IPS-18c (cell line): ENCODE measurements around the gene CDH4.

Experiments
- H3K4me3 ChIP-seq: 2 replicates; pipeline ENCODE4 v1.7.0; 2013; ENCODE audit warnings: low read depth, mild to moderate bottlenecking, low read length, moderate library complexity; ENCODE audit not compliant: insufficient read depth
- H3K9me3 ChIP-seq: one replicate; pipeline ENCODE4 v1.6.1; 2013; ENCODE audit warnings: mild to moderate bottlenecking, low read length, moderate library complexity; ENCODE audit not compliant: control insufficient read depth, insufficient read depth

CDH4 gene

GRCh38 chr20:61521687-61522420, 269.8 kb downstream of the CDH4 start:
- H3K9me3 ChIP-seq, result no peaks in the 10 kb centered on the region
- no peak overlapping the region for H3K4me3 ChIP-seq

DNA sequence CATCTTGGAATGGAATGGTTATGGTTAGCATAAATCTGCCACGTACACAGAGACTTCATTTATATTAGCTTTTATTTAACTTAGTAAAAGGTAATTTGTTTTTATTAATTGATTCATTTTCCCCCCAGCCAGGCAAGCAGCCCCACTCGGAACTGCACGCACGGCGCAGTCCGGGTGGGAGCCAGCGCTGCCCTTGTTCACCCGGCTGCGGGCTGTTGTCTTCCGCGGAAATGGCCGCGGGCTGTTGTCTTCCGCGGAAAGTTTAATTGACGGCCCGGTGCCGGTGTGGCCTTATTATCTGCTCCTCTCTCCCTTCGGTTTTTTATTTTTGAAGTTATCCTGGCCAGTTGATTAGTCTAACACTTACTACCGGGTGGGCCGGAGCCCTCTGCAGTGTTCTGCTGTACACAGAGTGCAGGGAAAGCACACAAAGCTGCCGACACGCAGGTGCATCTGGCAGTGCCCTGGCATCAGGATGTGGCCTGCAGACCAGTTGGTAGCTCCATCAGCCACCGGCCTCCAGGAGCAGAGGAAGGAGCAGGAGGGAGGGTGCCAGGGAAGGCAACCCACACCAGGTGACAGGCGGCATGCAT, 270.5 kb downstream of the CDH4 start:
- H3K4me3 ChIP-seq, result no peak overlapping the region
- H3K9me3 ChIP-seq, result no peaks in the 10 kb centered on the region

GRCh38 chr20:61523145-61523544, 271.1 kb downstream of the CDH4 start:
- Histone ChIP-seq H3K9me3 (no peaks in the 10 kb centered on the region), H3K4me3 (no peak overlapping the region)

DNA sequence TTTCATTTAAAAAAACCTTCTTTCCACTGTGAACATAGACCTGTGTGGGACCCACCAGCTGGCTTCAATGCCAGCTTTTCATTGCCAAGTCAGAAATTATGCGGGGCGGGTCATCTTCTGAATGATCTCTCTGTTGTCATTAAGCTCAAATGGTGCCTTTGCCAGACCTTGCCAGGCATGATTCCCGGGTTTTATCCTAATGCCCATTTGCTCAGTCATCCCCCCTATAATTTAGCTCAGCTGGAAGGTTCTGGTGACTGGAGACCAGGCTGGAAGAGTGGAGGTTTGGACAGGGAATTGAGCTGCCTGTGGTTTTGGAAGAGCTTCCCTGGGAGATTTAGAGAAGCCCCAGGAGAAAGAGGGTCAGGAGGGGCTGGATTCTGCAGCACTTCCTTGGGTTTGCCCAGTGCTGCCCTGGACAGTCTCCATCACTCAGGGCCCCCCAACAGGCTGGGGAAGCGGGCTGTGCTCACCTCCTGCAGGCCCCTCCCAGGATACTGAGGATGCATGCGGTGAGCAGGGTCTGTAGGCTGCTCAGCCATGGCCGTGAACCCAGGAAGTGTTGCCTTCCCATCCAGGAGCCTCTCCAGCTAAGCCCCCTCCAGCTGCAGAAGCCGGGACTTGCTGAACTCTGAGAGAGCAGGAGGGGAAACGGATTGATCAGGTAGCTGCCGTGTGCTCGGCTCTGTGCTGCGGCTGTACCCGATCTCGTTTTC, 273.0 kb downstream of the CDH4 start:
- no peak overlapping the region for H3K4me3 ChIP-seq
- H3K9me3 ChIP-seq, result no peaks in the 10 kb centered on the region

- no peak overlapping the region for H3K4me3 ChIP-seq
- H3K9me3 ChIP-seq, result no peaks in the 10 kb centered on the region
These were observed 273.8 kb downstream of the CDH4 start for GRCh38 chr20:61525781-61526431.

- Histone ChIP-seq H3K4me3 (no peak overlapping the region), H3K9me3 (no peaks in the 10 kb centered on the region)
These were observed 274.8 kb downstream of the CDH4 start for GRCh38 chr20:61526907-61527306.

DNA sequence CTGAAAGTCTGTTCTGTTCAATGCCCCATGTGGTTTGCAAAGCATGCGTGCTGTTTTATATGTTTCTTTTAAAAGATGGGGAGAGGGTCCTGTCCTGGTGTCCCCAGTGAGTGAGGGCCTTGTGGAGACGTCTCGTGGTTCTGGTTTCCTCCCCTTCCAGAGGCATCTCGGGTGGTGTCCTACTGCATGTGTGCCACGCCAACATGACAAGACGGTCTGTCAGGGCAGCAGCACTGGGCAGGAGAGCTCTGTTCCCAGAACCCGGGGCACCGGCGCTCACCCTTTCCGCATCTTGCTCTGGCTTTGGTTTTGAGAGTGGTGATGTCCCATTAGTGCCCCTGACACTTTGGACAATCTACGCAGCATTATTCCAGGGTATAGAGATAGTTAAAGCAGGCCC, 275.6 kb downstream of the CDH4 start:
- Histone ChIP-seq H3K9me3 (no peaks in the 10 kb centered on the region), H3K4me3 (no peak overlapping the region)

DNA sequence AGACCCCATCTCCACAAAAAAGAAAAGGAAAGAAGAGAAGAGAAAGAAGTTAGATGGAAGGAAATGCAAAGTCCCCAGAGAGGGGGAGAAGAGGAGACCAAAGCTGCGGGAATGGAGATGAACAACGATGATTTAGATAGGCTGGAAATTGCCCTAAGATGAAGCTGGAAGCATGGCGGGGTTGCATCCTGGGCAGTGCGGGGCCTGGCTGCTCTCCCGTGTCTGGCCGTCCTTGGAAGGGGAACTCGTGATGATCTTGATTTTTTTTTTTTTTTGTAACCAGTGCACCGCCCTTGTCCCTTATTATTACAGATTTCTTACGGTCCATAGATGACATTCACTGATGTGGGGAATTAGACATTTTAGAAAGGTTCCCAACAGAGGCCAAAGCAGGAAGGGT, 276.5 kb downstream of the CDH4 start:
- H3K4me3 ChIP-seq, result no peak overlapping the region
- H3K9me3 ChIP-seq, result no peaks in the 10 kb centered on the region

DNA sequence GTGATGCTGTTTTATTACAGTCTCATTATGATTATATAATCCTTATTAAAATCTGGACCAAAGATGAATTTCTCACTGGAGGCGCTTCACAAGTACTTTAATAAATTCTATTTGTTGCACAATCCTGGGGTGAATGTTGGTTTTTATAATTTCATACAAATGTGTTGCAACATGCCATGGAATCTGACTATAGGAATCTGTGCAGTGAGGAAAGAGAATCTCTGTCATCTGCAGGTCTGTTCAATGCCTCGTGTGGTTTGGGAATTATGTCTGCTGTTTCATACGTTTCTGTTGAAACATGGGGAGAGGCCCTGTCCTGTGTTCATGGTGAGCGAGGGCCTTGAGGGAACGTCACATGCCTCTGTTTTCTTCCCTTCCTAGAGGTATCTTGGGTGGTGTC, 277.3 kb downstream of the CDH4 start:
- no peaks in the 10 kb centered on the region for H3K9me3 ChIP-seq
- no peak overlapping the region for H3K4me3 ChIP-seq

GRCh38 chr20:61531553-61532345, 279.7 kb downstream of the CDH4 start:
- no peaks in the 10 kb centered on the region for H3K9me3 ChIP-seq
- no peak overlapping the region for H3K4me3 ChIP-seq

GRCh38 chr20:61532736-61533135, 280.7 kb downstream of the CDH4 start:
- H3K4me3 ChIP-seq, result no peak overlapping the region
- no peaks in the 10 kb centered on the region for H3K9me3 ChIP-seq

- Histone ChIP-seq H3K4me3 (no peak overlapping the region), H3K9me3 (no peaks in the 10 kb centered on the region)
These were observed 281.2 kb downstream of the CDH4 start for GRCh38 chr20:61533231-61533631.

DNA sequence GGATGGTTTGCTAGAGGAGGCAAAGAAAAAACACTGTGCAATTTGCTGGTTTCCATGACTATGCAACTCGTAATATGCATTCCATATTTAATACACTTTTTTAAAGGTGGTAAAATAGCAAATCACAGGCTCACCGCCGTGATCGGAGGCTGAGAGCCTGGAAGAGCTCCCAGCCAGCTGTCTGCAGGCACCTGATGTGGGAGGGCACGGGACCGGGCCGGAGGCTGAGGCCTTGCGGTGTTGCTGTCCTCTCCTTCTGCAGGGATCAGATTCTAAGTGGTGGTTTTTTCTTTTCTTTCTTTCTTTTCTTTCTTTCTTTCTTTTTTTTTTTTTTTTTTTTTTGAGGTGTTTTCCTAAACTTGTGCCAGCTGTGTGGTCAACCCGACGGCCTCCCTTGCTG, 282.3 kb downstream of the CDH4 start:
- H3K4me3 ChIP-seq, result no peak overlapping the region
- H3K9me3 ChIP-seq, result no peaks in the 10 kb centered on the region

GRCh38 chr20:61535091-61535490, 283.0 kb downstream of the CDH4 start:
- Histone ChIP-seq H3K4me3 (no peak overlapping the region), H3K9me3 (no peaks in the 10 kb centered on the region)

GRCh38 chr20:61535536-61535935, 283.5 kb downstream of the CDH4 start:
- no peak overlapping the region for H3K4me3 ChIP-seq
- H3K9me3 ChIP-seq, result no peaks in the 10 kb centered on the region

GRCh38 chr20:61535956-61536355, 283.9 kb downstream of the CDH4 start:
- H3K4me3 ChIP-seq, result no peak overlapping the region
- H3K9me3 ChIP-seq, result no peaks in the 10 kb centered on the region

DNA sequence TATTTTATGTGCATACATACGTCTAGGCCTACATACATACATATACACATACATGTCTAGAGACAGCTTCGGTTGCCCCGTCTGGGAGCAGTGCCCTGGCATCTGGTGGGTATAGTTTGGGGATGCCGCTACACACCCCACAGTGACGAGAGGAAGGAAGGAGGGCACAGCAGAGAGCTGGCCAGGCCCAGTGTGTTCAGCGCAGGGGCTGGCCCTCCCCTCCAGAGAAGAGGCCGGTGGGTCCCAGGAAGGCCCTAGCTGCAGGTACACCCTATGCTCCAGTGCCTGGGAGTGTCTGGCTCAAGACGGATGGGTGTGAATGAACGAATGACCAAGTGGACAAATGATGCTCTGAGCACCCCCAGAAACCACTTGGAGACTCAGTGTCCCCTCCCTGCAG, 284.6 kb downstream of the CDH4 start:
- Histone ChIP-seq H3K9me3 (no peaks in the 10 kb centered on the region), H3K4me3 (no peak overlapping the region)
